Glomerular visceral epithelial cell (primary cell): ENCODE results near the gene TRIM29.
A peak's percentile ranks its signal among the peaks of the same experiment; 100 is the strongest.
"Not testable (repeated sequence)": the region's sequence is repeated elsewhere in the genome, so short reads cannot be mapped to it uniquely, and the experiment has no call there.

ENCODE experiments used
- DNase-seq: peaks from one replicate; pipeline ENCODE4 v3.0.0-alpha.2; 2016; ENCODE audit errors: extremely low spot score

TRIM29 gene, protein sequence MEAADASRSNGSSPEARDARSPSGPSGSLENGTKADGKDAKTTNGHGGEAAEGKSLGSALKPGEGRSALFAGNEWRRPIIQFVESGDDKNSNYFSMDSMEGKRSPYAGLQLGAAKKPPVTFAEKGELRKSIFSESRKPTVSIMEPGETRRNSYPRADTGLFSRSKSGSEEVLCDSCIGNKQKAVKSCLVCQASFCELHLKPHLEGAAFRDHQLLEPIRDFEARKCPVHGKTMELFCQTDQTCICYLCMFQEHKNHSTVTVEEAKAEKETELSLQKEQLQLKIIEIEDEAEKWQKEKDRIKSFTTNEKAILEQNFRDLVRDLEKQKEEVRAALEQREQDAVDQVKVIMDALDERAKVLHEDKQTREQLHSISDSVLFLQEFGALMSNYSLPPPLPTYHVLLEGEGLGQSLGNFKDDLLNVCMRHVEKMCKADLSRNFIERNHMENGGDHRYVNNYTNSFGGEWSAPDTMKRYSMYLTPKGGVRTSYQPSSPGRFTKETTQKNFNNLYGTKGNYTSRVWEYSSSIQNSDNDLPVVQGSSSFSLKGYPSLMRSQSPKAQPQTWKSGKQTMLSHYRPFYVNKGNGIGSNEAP

DNA sequence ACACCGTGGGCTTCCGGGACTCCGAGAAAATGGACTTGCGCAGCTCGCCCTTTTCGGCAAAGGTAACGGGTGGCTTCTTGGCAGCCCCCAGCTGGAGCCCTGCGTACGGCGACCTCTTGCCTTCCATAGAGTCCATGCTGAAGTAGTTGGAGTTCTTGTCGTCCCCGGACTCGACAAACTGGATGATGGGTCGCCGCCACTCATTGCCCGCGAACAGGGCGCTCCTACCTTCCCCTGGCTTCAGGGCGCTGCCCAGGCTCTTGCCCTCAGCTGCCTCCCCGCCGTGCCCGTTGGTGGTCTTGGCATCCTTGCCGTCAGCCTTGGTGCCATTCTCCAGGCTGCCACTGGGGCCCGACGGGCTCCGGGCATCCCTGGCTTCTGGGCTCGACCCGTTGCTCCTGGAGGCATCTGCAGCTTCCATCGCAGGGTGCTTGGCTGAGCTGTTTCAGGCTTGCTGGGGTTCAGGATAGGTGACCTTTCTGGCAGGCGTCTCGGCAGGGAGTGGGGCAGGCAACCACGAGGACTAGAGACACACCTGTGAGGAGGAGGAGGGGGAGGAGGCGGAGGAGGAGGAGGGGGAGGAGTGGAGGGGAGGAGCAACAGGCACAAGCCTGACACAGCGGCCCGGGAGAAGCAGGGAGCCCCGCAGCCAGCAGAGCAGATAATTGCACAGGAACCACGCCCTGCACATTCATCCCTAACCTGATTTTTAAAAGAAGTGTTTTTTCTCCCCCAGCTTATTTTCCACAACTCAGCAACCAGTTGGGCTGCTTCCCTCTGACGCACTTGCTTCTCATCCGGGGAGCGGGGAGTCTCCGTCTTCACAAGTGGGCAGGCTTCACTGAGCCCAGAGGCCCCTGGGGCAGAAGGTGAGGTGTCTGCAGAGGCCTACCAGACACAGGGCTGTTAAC lies at the start of gene TRIM29:
TSS of gene TRIM29 (minus strand) at position 503 of the 911 bp plus-strand sequence. CDS start at position 421, 82 bp downstream.
- no peak for DNase-seq

DNA sequence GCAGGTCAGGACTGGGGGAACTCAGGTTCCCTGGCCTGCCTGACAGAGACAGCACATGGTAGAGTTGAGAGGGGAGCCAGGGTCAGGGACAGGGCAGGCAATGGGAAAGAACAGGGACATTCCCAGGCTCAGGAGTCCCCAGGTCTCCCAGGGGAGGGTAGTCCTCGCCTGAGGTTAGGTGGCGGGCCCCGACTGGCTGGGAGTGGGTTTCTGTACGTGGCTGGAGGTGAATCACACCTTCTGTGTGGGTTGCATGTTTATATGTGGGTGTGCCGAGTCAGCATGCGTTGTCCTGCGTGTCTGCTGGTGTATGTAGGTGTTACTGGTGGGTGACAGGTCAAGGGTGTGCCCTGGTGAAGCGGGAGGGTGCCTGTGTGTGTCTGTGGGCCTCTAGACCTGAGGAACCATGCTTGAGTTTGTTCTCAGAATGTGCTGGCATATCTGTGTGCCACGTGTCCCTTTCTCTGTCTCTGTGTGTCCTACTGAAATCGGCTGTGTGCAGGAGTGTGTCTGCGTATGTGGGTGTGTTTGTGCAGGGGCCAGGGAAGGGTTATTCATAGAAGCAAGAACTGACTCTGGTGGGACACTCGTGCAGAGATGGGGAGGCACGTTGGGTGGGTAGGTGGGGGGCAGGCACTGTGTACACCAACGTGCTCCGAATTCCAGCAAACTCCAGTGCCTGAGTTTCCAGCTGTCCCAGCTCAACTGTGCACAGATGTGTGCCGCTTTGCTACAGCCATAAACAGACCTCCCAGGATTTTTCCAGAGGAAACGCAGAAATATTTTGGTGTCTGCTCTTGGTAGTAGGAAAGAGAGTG lies 49.1 kb upstream of the TRIM29 start:
- DNase-seq, result peak; percentile 19

DNA sequence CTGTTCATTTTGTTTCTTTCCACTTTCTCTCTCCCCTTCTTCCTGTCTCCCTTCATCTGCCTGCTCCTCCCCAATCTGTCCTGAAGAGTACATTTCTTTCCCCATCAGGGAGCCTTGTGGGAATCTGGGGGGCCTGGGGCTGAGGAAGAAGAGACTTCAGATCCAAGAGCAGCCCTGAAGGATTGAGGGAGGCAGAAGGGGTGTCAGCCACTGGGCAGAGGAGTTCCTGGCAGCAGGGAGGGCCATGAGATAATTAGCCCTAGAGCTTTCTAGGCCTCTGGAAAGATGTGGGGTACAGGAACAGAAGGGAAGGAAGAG lies 48.5 kb upstream of the TRIM29 start:
- DNase-seq, result no peak

- no peak for DNase-seq
Measured at GRCh38 chr11:120185706-120186455, 48.0 kb upstream of the TRIM29 start.

GRCh38 chr11:120184946-120185705 lies 47.2 kb upstream of the TRIM29 start:
- DNase-seq, result peak; percentile 20

DNA sequence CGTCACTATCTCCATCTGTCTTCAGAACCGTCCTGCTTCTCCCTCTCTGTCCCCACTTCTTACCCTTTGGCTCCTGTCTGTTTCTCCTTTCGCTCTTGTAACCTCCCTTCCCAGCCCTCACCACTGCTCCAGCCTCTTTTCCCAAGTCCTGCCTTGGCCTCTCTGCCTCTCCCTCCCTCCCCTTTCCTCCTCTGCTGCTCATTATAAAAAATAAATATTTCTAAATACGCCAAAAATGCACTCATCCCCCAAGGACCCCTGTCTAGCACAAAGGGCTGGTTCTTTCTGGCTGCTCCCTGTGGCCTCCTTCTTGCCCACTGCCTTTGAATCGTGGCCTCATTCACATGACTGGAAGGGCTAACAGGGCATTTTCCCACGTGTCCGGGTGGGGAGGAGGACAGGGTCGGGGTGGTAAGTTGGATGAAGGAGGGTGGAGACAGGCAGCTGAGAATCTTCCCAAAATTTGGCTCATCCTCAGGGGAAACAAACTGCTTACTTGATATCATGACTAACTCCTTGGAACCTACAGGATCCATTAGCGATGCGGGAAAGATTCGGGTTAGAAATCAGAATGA lies 46.5 kb upstream of the TRIM29 start:
- DNase-seq, result no peak

DNA sequence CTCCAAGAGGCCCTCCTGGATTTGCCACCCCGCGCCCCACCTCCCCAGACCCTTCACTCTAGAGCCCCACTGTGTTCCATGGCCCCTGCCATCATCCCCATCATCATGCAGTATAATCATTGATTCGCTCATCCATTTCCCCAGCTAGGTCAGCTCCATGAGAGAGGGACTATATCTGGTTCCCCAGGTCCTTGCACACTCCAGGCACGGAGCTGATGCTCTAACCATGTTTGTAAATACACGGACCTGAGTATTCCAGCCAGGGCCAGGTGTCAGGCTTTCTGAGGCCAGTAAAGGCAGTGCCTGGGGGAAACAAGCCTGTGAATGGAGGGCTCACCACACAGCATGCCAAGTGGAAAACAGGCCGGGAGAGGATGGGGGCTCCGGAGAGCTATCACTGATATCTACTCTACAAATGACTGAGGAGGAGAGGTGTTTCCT lies 45.8 kb upstream of the TRIM29 start:
- no peak for DNase-seq

DNA sequence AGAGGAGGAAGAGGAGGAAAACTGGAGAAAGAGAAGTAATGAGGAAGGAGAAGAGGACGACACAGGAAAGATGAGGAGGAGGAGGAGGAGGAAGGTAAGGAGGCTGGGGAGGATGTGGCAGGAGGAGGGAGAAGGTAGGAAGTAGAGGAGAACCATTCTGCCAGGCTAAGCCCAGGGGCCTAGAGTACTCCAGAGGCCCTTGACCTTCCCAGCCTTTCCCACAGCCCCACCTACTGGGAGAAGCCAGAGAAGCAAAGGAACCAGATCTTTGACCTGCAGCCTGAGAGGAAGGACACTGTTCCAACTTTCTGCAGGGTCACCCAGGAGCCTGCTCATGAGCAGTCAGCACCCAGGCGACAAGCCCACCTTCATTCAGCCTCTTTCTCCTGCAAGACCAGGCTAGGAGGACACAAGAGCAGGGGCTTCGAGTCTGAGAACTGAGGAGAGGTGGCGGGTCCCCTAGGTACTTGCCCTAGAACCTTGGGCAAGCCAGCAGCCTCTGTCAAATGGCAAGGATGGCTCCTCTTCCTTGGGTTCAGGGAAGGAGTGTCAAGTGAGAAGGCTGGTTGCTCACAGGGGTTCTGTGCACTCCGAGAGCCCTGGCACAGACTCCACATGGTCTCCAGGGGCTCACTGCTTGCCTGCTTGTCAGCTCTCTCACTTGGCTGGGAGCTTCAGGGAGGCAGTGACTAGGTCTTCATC lies 45.0 kb upstream of the TRIM29 start:
- no peak for DNase-seq

GRCh38 chr11:120182372-120182771 lies 44.5 kb upstream of the TRIM29 start:
- no peak for DNase-seq

GRCh38 chr11:120181376-120181975 lies 43.6 kb upstream of the TRIM29 start:
- DNase-seq, result no peak

- DNase-seq, result peak; percentile 21
Measured at GRCh38 chr11:120180551-120181232, 42.8 kb upstream of the TRIM29 start.

DNA sequence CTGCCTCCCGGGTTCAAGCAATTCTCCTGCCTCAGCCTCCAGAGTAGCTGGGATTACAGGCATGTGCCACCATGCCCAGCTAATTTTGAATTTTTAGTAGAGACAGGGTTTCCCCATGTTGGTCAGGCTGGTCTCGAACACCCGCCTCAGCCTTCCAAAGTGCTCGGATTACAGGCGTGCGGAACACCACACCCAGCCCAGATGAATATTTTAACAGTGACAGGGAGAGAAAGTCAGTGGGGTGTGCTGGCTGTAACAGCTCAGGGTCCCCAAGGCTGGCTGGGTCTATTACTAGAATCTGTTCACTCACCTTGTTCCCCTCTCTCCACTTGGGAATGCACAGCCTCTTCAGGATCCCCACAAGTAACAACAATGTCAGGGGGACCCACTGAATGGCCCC lies 42.1 kb upstream of the TRIM29 start:
- not testable (repeated sequence) for DNase-seq

DNA sequence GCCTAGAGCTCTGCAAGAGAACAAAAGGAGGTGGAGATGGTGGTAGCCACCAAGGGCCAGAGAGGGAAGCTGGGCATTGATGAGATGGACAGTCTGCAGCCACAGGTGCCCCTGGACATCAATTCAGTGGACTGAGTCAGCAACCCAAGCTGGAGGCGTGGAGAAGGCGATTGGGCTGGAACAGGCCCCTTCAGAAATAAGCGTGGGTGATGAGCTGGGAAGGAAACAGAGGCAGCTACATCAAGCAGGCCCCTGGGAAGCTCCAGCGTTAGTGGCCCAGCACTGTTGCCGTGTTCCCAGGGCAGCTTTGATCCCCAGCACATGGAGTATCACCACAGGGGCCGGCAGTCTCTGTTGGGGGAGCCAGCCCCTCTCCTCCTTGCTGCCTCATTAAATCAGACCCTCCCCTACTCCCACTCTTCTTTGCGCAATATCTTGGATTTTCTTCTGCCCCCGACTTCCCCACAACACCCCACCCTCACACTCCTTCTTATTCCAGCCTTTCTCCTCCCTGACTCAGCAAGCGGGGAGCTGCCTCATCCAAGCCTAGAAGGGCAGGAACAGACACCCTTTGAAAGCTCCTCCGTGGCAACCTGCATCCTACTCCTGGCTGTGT lies 41.3 kb upstream of the TRIM29 start:
- no peak for DNase-seq

DNA sequence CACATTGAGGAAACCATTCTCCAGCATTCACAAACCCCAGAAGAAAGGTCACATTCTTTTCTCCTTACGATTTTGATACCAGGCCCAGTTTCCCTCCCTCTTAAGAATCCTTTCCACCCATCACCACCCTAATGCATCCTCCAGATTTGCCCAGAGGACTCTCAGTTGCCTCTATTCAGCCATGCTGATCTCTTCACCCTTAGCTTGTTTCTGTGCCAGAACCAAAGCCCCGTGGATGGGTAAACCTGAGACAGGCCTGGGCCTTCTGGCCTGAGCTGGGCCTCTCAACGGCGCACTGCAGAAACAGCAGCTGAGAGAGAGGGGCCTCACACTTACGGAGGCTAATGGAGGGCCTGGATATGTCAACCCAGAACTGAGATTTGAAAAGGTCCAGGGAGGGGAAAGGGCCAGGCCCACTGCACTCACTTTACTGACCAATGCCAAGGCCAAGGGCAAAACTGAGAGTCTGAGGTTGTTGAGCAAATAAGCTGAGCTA lies 40.7 kb upstream of the TRIM29 start:
- DNase-seq, result no peak

DNA sequence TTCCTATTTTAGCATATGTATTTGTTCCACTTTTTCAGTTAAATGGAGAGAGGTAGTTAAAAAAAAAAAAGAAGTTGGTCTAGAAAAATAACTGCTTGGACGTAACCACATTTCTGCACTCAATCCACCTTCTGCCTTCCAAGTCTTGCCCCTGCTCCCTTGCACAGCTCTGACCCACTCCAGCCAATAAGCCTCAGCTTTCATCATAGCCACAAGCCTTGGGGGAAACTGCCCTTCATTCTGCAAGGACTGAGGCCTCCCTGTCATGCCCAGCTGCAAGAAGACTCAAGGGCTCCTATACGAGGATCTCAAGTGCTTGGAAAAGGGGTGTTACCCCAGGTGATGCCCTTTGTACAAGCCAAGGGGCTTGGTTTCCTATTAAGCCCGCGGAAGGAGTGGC lies 37.0 kb upstream of the TRIM29 start:
- DNase-seq, result no peak

DNA sequence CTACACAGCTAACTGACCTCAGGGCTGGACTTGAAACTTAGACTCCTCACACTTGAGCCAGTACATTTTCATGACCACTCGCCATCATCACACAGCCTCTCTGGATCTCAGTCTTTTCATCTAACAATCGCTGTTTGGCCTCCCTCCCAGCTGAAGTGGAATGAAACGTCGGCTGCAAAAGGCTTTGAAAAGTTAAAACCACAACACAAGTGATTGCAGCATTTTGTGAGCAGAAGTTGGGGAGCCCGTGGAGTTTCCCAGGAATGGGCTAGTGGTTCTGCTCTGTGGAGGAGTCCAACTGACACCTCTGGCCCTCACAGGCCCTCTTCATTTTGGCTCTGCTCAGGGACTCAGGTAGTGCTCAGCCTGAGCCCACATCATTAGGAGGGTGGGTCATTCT lies 35.9 kb upstream of the TRIM29 start:
- no peak for DNase-seq

DNA sequence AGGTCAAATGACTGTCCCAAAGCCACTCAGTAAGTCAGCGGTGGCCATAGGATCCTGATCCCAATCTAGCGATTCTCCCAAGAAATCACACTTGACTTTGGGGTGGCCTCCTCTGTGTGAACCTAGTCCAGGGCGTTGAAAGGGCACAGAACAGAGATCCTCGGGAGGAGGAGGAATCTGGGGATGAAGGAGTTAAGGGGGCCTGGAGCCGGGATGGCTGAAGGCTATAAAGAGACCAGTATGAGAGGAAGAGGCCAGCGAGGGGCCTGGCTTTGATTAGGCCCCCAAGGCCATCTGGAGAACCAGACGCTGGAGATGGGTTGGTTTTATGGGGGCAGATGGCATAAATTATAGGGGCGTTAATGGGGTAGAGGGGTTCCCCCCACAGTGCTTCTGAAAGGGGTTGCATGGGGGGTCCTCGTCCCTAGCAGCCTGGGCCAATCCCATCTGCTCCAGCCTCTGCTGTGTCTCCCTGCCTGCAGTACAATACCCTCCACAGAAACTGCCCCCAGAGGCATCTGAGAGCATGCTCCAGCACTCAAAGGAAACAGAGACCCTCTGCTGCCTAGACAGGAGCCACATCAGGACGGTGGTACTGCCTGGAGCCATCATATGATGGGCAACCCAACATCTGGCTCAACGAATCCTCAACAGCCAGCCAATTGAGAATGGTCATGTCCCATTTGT lies 35.2 kb upstream of the TRIM29 start:
- no peak for DNase-seq
